HG03025 (cell line): ENCODE measurements around the gene MMP23B.

Experiments used
- ATAC-seq: cut with Tn5 transposase; IDR thresholded peaks from one replicate; pipeline ENCODE4 v1.9.1; 2021; ENCODE audit warnings: mild to moderate bottlenecking, moderate library complexity; ENCODE audit not compliant: unreplicated experiment, low FRiP score

The MMP23B gene

DNA sequence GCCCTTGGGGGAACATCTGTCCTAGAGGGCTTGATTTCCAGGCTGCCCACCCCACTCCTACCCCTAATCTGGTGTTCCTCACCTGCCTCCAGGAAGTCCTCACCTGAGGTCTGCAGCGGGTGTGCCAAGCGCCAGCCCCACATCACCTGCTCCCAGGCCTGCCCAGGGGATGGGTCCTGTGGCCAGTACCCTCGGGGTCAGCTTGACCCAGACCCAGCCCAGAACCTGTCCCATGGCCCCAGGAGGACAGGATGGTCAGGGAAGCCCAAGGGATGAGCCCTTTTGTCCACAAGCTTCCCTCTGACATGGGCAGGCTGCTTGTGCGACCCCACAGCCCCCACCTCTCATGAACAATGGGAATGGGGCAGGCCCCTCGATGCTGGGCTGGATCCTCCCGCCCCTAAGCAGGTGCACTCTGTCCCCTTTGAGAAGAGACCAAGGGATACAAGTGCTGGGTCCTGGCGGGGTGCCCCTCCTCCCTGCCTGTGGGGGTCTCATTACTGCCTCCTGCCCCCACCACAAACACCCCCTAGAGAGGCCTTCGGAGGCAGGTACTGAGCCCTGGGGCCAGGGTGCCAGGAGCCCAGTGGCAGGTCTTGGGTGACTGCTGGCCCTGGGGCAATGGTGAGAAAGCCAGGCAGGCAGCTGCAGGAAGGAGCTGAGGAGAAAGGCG is 13.4 kb upstream of the MMP23B start:
- no peak for ATAC-seq

DNA sequence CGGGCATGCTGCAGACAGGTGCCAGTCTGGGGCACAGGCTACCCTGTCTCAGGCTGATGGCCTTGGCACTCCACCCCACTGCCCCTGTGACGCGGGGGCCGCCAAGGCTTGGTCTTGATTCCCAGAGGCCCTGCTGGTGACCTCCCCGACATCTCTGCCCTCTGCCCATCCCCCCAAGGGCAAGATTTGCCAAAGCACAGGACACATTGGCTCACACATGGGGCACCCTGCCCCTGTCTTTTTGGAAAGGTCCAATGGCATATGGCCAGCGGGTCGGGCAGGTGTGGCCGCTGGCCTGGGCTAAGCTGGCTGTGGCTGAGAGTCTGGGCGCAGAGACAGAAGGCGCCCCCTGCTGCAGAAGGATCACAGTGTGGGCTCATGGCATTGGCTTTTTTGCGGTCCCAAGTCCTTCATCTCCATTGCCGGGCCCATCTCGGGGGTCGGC is 12.0 kb upstream of the MMP23B start:
- ATAC-seq = no peak

DNA sequence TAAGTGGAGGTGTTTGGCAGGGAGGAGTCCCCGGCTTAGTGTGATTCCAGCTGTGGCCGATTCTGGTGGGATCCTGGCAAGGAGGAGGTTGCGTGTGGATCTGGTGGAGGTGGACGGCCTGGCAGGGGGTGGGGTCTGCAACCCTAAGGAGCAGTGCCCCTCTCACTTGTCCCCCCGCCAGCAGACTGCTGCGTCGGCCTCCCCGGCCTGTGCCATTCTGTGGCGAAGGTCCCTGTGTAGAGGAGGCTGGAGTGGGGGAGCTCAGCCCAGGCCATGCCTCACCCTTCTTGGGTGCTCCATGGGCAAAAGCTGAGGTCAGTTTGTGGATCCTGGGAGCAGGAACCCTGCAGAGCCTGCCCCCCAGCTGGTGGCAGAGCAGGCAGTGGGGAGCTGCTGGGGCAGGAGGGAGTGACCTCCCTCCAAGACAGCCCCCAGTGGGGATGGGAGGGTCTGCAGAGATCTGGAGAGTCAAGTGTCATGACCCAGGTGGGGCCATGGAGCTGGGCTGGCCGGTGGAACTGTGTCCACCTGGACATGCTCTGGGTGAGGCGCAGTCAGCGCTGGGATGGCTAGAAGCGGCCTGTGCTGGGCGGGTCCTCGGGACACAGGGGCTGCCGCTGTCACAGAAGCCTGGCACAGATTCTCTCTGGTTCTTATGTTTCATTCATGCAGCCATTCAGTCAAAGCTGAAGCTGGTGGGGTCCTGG is 11.4 kb upstream of the MMP23B start:
- ATAC-seq = no peak

DNA sequence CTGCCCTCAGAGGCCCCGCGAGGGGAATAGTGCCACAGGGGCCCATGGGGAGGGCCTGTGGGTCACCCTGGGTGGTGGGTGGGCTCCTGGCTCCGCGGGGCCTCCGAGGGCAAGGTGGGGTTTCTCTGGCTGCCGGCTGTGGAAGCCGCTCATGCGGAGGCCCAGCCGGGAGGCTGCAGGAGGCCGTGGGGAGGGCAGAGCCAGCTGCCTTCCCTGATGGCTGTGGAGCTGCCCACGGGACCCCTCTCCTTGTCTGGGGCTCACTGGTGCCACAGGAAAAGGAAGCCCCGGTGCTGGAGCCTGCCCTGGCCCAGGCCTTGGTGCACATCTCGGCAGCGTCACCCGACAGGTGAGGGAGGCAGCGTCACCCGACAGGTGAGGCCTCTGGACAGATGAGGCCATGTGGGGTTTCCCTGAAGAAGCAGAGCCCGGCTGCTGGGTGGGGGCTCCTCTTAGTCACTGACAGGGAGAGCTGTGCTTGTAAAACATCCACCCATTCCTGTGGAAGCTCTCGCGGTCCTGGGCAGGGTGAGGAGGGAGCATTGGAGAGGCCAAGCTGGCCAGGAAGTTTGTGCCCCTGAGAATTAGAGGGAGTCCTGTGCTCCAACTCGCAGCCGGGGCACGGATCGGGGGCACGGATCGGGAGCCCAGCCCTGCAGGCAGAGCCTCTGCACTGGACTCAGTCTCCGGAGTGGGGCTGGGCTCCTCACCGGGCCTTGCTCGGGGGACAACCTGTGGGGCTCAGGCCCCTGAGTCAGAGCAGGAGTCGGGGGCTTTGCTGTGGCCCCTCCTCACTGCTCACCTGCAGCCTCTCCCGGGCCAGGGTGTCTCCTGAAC is 10.6 kb upstream of the MMP23B start:
- ATAC-seq = no peak

DNA sequence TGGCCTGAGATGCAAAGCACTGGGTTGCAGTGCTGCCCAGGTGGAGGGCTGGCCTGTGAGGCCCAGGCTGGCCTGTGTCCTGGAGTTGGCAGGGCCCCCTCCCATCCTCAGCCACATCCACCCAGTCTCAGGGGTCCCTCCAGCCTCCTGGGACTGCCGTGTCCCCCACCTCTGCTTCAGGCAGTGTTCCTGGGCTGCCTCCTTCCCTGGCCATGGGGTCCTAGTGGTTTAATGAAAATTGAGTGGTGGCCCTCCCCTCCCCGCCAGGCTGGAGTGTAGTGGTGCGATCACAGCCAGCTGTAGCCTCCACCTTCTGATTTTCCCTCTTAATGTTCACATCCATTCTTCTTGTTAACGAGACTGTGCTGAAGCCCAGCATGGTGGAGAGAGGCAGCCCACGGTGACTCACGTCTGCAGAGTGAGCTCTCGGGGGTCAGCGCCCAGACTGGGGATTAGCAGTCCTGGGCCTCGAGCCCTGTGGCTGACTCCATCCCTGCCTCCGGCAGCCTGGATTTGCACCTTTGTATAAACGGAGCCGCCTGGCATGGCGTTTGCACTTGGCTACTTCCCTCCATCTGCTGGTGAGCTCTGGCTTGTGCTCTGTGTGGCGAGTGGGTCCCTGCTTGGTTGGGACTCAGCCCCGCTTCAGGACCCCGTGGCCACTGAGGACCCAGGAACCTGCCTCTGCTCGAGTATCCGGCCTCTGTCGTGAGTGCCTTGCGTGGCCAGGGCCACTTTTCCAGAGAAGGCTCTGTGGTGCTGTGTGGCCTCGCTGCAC is 9.8 kb upstream of the MMP23B start:
- ATAC-seq = no peak

DNA sequence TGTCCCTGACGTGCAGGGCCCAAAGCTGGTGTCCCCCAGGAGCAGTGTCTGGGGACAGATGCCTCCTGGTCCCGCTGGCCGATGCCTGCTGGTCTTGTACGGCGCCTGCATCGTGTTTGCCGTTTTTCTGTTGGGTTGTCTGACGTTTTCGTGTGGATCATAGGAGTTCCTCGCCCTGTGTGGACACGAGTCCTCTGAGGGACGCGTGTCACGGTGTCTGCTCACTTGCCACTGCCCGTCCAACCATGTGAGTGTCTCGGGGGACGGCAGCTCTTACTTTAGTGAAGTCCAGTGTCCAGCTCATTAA is 9.2 kb upstream of the MMP23B start:
- no peak for ATAC-seq

DNA sequence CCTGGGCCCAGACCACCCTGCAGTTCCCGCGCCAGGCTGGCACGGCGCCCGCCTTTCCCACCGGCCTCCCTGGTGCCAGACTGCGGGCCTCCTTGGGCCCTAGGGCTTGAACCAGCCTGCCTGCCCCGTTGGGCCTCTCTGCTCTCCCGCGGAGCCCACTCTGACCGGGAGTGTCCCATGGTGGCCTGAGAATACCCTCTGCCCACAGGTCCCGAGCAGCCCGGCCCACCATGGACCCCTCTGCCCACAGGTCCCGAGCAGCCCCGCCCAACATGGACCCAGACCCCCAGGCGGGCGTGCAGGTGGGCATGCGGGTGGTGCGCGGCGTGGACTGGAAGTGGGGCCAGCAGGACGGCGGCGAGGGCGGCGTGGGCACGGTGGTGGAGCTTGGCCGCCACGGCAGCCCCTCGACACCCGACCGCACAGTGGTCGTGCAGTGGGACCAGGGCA is 8.8 kb upstream of the MMP23B start:
- ATAC-seq = no peak

DNA sequence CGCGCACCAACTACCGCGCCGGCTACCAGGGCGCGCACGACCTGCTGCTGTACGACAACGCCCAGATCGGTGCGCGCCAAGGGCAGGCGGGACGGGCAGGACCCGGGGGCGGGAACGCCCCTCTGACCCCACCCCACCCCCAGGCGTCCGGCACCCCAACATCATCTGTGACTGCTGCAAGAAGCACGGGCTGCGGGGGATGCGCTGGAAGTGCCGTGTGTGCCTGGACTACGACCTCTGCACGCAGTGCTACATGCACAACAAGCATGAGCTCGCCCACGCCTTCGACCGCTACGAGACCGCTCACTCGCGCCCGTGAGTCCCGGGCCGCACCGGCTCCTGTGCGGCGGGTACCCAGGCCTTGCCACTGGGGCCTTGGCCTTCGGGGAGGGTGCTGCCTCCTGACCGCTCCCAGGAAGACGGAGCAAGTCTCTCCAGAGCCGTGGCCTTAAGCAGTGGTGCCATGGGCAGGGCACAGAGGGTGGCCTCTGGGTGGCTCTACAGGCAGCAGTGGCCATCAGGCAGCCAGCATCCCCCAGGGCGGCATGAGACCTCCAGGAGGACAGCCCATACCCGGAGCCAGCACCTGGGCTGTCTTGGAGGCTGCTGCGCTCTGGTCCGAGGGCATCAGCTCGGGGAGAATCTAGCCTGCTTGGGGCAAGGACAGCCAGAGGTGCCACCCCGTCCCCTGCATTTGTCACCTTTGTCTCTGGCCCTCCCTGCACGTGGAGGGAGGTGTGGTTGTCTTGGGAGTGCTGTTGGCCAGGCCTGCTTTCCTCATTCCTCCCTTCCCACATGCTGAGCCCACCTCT is 8.1 kb upstream of the MMP23B start:
- ATAC-seq = no peak

DNA sequence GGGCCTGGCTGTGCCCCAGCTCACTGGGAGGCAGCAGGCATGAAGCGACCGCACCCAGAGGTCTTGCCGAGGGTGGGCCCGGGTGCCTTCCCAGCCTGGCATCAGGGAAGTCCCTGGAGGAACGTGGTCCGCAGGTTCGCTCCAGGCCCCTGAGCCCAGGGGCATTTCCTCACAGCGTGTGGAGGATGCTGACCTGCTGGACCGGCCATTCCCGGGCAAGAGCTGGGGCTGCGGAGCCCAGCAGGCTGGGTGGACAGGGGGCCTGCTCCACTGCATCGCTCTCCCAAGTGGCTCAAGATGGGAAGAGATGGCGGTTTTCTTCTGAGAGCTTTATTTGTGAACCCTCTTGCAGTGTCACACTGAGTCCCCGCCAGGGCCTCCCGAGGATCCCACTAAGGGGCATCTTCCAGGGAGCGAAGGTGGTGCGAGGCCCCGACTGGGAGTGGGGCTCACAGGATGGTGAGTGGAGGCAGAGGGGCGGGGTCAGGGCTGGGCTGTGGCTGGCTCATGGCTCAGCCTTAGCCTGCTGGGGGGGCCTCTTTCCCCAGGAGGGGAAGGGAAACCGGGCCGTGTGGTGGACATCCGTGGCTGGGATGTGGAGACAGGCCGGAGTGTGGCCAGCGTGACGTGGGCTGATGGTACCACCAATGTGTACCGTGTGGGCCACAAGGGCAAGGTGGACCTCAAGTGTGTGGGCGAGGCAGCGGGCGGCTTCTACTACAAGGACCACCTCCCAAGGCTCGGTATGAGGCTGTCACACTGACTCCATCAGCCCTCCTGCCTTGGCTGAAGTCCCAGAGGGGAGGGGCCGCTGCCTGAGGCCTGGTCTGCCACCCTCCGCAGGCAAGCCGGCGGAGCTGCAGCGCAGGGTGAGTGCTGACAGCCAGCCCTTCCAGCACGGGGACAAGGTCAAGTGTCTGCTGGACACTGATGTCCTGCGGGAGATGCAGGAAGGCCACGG is 7.2 kb upstream of the MMP23B start:
- no peak for ATAC-seq

DNA sequence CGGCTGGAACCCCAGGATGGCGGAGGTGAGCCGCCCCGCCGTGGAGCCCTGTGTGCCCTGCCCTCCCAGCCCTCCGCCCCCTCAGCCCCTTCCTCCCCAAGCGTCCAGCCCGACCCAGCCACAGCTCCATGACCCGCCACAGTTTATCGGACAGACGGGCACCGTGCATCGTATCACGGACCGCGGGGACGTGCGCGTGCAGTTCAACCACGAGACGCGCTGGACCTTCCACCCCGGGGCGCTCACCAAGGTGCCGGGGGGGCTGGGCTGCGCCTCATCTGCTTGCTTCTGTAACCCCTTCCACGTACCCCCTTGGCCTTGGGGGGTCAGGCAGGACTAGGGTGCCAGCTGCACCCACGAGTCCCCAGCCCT is 6.6 kb upstream of the MMP23B start:
- ATAC-seq = no peak

DNA sequence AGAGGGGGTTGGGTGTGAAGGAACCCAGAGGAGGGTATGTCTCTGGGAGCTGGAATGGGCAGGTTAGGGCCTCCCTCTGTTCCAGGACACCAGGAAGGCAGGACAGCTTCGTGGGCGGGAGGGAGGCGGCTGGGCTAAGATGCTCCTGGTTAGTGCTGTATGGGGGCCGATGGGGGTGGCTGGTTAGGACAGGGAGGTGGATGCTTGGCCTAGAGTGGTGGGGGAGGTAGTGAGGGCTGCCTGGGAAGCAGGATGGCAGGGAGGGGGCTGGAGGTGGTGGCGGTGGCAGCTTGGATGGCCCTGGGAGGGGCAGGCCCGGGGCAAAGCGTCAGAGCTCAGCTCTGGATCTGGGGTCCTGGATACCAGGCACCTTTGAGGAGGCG is 6.2 kb upstream of the MMP23B start:
- ATAC-seq = no peak

DNA sequence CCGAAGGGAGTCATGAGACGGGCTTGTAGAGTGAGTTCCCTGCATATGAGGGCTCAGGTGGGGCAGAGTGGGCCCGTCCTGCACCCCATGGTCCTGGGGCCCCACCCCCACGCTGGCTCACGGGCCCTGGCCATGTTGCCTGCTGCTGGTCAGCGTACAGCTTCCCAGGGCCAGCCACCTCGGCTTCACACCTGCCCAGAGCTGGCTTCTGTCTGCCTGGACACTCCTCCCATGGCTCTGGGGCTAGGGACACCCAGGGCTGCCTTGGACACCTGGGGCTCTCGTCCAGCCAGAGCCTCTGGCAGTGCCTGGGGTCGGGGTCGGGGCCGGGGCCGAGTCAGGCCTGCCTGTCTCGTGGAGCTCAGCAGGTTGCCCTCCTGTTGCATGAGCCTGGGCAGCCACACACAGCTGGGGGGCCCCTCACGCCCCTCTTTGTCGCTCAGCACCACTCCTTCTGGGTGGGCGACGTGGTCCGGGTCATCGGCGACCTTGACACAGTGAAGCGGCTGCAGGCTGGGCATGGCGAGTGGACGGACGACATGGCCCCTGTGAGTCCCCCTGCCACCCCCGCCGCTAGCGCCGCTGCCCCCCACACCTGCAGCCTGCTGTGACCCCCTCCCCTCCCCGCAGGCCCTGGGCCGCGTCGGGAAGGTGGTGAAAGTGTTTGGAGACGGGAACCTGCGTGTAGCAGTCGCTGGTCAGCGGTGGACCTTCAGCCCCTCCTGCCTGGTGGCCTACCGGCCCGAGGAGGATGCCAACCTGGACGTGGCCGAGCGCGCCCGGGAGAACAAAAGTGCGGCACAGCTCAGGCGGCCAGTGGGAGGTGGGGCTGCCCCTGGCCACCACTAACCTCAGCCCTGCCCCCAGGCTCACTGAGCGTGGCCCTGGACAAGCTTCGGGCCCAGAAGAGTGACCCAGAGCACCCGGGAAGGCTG is 5.5 kb upstream of the MMP23B start:
- ATAC-seq = no peak

DNA sequence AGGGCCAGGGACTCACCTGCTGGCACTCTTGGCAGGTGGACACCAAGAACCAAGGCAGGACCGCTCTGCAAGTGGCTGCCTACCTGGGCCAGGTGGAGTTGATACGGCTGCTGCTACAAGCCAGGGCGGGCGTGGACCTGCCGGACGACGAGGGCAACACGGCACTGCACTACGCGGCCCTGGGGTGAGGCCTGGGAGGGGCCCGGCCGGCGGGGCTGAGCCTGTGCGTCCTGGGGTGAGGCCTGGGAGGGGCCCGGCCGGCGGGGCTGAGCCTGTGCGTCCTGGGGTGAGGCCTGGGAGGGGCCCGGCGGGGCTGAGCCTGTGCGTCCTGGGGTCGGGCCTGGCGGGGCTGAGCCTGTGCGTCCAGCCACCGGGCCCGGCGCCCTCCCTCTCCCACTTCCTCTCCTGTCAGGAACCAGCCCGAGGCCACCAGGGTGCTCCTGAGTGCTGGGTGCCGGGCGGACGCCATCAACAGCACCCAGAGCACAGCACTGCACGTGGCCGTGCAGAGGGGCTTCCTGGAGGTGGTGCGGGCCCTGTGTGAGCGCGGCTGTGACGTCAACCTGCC is 4.6 kb upstream of the MMP23B start:
- ATAC-seq = no peak

DNA sequence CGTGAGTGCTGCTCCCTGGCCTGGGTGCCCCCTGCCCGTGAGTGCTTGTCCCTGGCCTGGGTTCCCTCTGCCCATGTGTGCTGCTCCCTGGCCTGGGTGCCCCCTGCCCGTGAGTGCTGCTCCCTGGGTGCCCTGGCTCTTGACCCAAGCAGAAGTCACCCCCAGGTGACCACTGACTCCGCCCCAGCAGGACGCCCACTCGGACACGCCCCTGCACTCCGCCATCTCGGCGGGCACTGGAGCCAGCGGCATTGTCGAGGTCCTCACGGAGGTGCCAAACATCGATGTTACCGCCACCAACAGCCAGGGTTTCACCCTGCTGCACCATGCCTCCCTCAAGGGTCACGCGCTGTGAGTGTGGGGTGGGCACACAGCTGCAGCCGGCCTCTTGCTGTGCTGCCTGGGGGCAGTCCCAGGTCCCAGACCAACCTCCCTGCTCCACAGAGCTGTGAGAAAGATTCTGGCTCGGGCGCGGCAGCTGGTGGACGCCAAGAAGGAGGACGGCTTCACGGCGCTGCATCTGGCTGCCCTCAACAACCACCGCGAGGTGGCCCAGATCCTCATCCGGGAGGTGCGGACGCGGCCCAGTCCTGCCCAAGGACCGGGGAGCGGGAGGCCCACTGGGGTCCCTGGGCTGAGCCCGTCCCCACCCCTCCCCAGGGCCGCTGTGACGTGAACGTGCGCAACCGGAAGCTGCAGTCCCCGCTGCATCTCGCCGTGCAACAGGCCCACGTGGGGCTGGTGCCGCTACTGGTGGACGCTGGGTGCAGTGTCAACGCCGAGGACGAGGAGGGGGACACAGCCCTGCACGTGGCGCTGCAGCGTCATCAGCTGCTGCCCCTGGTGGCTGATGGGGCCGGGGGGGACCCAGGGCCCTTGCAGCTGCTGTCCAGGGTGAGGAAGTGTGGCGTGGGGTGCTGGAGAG is 3.9 kb upstream of the MMP23B start:
- ATAC-seq = no peak

DNA sequence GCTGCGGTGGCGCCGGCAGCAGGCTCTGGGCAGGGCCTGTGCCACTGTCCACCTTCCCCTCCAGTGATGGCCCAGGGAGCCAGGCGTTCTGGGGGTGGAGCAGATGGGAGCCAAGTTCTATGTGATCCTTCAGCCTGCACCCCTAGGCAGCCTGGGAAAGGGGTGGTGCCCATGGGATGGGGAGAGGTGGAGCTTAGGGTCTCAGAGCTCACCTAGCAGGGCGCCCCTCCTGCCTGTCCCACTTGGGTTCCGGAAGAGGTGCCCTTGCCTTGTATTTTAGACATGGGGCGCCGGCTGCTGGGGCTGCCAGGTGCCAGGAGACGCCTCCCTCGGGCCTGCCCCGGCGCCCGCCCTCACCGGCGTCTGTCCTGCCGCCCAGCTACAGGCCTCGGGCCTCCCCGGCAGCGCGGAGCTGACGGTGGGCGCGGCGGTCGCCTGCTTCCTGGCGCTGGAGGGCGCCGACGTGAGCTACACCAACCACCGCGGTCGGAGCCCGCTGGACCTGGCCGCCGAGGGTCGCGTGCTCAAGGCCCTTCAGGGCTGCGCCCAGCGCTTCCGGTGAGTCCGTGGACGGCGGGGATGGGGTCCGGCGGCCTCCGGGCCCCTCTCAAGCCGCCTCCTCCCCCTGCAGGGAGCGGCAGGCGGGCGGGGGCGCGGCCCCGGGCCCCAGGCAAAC is 3.1 kb upstream of the MMP23B start:
- no peak for ATAC-seq
